Rectal smooth muscle tissue (tissue), 1 donor: ENCODE data around the gene PALLD.
A peak's percentile ranks its signal among the peaks of the same experiment; 100 is the strongest.

Experiments used
- H3K27ac ChIP-seq: one replicate; pipeline ENCODE4 v1.7.0; 2013; ENCODE audit warnings: low read depth, low read length, inconsistent platforms
- H3K27me3 ChIP-seq: one replicate; pipeline ENCODE4 v1.7.0; 2013; ENCODE audit warnings: low read length; ENCODE audit not compliant: control insufficient read depth, insufficient read depth
- H3K36me3 ChIP-seq: one replicate; pipeline ENCODE4 v1.7.0; 2013; ENCODE audit warnings: low read length; ENCODE audit not compliant: control insufficient read depth, insufficient read depth
- H3K4me1 ChIP-seq: one replicate; pipeline ENCODE4 v1.7.0; 2013; ENCODE audit warnings: low read length; ENCODE audit not compliant: control insufficient read depth, insufficient read depth
- H3K4me3 ChIP-seq: one replicate; pipeline ENCODE4 v1.7.0; 2013; ENCODE audit warnings: low read length
- H3K9ac ChIP-seq: one replicate; pipeline ENCODE4 v1.7.0; 2013; ENCODE audit warnings: low read length

PALLD gene

DNA sequence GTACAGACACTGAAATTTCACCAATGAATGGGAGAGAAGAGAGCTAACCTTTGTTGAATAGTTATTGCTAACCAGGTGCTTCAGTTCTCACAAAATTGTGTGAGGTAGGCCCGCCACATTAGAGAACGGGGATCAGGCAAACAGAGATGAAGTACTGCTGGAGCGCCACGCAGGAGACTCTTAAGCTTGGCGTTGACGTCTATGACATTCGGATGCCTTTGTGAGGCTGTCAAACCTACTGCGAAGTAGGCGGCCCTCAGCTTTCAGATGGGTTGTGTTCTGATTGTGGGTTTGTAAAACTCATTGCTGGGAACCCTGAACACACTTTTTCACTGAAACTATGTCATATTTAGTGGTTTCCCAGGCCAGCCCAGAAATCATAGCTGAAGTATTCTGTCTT, 339.6 kb downstream of the PALLD start:
- Histone ChIP-seq H3K27me3 (no peaks in the 10 kb centered on the region), H3K4me1 (peaks cover 33% of the 10 kb centered on the region)

DNA sequence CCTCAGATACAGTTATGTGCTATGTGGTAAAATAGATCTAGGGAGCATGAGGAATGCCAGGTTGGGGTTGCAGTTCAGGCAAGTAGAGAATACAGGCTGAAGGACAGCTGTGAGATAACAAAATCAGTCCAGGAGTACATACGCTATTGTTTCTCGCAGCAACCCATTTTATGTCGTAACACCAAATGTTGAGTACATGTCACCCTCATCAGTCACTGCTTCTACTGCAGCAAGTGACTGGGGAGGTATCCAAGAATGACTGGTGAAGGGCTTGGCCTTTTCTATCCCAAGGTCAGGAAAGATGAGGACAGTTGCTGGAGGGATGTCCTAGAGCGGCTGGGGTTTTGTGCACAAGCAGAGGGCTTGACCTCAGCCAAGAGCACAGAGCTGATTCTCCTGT, 341.1 kb downstream of the PALLD start:
- Histone ChIP-seq H3K27me3 (no peaks in the 10 kb centered on the region), H3K27ac (peak overlapping the region; percentile 76), H3K4me1 (peaks cover 42% of the 10 kb centered on the region), H3K36me3 (no peaks in the 10 kb centered on the region), H3K4me3 (no peak overlapping the region), H3K9ac (no peak overlapping the region)

More for the DNA sequence above, 339.6 kb downstream of the PALLD start:
- no peaks in the 10 kb centered on the region for H3K36me3 ChIP-seq
- H3K27ac ChIP-seq: peak overlapping the region; percentile 76
- no peak overlapping the region for H3K9ac ChIP-seq
- H3K4me3 ChIP-seq: peak overlapping the region; percentile 5

DNA sequence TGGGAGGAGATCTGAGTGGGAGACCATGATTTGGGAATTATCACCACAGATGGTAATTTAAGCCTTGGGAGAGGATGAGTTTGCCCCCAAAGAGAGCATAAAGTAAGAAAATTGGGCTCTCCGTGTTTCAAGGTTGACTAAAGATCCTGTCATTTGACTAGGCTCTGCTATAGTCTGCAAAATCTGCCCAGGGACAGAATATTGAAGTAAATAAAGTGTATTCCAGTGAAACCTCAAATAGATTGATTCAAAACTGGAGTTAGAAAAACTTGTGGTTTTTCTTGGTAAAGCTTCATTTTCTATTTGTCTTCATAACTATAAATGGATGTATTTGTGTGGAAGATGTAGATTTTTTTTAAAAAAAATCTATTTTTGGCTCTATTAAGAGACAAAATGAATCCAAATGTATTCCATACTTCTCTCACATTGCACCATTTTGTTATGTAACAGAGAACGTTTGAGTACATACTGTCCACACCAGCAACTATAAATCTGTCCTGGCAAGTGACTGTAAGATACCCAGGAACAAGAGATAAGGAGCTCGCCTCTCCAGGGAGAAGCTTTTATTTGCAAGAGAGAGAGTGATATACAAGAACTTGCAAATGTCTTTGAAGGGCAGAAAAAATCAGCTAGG, 343.0 kb downstream of the PALLD start:
- Histone ChIP-seq H3K4me1 (peaks cover 61% of the 10 kb centered on the region), H3K27ac (peak overlapping the region; percentile 76), H3K4me3 (no peak overlapping the region), H3K36me3 (no peaks in the 10 kb centered on the region), H3K9ac (no peak overlapping the region), H3K27me3 (no peaks in the 10 kb centered on the region)

DNA sequence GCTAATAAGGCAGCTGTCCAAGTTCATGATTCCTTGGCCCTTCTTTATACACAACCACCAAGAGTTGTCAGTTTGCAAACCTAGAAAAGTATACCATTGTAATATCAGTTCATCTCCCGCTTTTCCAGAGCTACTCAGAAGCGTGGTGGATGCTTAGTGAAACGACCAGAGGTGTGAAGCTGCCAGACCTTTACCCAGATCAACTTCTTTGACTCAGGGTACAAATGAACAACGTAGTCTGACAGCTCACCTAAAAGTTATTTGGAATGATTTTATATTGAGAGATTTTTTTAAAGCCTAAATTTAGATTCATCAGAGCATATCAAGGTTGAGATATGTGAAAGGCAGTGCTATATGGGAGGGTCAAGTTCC, 343.5 kb downstream of the PALLD start:
- H3K4me3 ChIP-seq: no peak overlapping the region
- H3K9ac ChIP-seq: no peak overlapping the region
- no peaks in the 10 kb centered on the region for H3K27me3 ChIP-seq
- no peaks in the 10 kb centered on the region for H3K36me3 ChIP-seq
- H3K4me1 ChIP-seq: peaks cover 66% of the 10 kb centered on the region
- peak overlapping the region; percentile 60 for H3K27ac ChIP-seq

DNA sequence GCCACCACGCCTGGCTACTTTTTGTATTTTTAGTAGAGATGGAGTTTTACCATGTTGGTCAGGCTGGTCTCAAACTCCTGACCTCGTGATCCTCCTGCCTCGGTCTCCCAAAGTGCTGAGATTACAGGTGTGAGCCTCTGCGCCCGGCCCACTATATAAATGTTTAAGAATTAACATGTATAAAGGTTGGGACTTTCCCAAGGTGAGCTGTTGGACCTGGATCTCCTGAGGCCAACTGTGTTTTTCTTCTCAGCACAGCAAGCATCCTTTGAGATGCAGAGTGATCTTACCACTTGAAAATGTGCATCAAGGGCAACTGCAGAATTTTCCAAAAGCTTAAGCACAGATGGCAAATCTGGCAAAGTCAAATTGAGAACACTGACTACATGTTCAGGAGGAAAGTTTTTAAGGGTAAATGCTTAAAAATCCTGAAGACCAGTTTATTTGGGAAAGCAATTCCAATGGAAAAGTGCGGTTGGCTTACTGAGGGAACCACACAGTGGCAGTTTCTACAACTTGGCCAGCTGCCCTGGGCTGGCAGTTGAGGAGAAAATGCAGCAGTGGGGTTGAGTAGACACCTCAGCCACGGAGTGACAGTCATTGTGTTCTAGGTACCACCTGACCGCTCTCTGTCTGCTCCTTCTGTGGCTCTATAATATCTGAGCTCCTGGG, 344.3 kb downstream of the PALLD start:
- Histone ChIP-seq H3K9ac (no peak overlapping the region), H3K4me3 (no peak overlapping the region), H3K36me3 (no peaks in the 10 kb centered on the region), H3K4me1 (peaks cover 67% of the 10 kb centered on the region), H3K27ac (peak overlapping the region; percentile 70), H3K27me3 (no peaks in the 10 kb centered on the region)

DNA sequence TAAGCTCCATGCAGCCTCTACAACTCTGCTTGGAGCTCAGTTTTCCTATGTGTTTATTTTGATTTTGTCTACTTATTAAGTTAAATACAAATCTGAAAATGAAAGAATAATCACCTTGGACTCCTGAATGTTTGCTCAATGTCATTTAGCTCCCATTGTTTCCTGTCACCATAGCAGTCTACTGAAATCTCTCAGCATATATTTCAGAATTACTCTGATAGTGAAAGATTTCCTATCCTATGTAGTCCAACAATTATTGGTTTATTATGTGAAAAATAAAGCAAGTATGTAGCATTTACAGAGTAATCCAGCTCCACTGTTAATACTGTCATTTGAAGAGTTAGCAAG, 344.8 kb downstream of the PALLD start:
- Histone ChIP-seq H3K4me1 (peaks cover 69% of the 10 kb centered on the region), H3K4me3 (no peak overlapping the region), H3K36me3 (no peaks in the 10 kb centered on the region), H3K9ac (no peak overlapping the region), H3K27ac (peak overlapping the region; percentile 70), H3K27me3 (no peaks in the 10 kb centered on the region)

DNA sequence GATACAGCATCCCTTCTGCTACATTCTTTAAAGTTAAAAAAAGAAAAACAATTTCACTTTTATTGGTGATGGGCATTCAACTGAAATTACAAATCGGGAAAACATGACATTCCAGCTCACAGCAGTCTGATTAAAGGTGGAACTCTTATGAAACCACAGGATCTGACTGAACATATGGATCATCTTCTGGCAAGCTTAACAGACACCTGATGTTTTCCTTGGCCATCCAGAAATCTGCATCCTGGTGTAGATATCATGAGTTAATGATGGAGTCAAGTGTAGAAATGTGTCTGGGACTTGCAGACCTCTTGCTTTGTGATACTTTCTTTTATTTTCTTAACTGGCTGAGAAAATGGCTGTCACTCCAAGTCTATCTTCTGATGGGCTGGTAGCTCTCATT, 345.3 kb downstream of the PALLD start:
- H3K4me3 ChIP-seq: no peak overlapping the region

DNA sequence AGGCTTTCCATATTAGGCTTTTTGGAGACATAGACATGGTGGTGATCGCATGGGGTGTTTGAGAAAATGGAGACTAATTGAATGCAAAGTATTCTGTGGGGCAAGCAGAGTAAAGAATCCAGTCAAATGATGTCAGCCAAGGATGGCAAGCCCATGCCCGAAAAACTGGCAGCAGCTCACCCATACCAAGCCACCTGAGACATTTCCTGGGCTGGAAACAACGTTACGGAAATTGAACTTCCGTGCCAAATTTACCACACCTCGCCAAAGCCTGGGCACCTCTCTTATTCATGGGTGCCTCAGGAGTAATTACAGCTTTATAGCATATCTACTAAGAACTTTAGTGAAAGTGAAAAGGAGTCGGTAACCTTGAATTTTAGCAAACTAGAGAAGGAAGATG, 346.8 kb downstream of the PALLD start:
- peak overlapping the region; percentile 61 for H3K27ac ChIP-seq
- H3K9ac ChIP-seq: no peak overlapping the region
- peaks cover 69% of the 10 kb centered on the region for H3K4me1 ChIP-seq
- H3K4me3 ChIP-seq: no peak overlapping the region
- H3K27me3 ChIP-seq: no peaks in the 10 kb centered on the region
- H3K36me3 ChIP-seq: no peaks in the 10 kb centered on the region

More for the DNA sequence above, 345.3 kb downstream of the PALLD start:
- H3K36me3 ChIP-seq: no peaks in the 10 kb centered on the region
- H3K4me1 ChIP-seq: peaks cover 67% of the 10 kb centered on the region
- H3K9ac ChIP-seq: no peak overlapping the region
- no peaks in the 10 kb centered on the region for H3K27me3 ChIP-seq
- peak overlapping the region; percentile 70 for H3K27ac ChIP-seq

DNA sequence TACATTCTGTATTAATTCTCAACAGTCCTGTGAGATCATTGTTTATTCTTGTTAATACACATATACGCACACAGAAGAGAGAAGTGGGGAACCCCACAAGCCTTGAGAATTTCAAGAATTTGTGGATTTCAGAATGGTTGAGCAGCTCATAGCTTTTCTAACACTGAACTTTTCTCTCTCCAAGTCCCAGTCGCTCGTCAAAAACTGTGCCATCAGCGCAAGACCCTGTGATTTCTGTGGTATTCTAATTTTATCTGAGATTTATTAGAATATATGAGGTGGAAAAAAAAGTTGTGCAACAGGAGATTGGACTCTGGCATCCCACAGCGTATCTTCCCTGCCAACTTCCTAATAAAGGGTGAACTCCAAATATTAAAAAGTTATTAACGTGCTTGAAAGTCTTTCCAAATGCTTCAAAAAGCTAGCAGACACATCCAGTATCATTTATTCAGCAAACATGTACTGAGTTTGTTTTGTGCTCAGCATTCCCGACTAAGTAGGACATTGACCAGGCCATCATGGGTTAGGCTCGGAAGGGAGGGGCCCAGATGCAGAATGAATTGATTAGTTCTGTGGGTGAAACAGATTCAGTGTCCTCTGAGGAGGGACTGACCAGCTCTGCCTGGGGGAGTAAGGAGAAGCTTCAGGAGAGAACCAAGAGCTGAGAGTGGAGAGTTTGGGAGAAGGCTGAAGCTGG, 347.6 kb downstream of the PALLD start:
- Histone ChIP-seq H3K36me3 (no peaks in the 10 kb centered on the region), H3K4me1 (peaks cover 77% of the 10 kb centered on the region), H3K4me3 (no peak overlapping the region), H3K27me3 (no peaks in the 10 kb centered on the region), H3K9ac (no peak overlapping the region), H3K27ac (peak overlapping the region; percentile 61)

DNA sequence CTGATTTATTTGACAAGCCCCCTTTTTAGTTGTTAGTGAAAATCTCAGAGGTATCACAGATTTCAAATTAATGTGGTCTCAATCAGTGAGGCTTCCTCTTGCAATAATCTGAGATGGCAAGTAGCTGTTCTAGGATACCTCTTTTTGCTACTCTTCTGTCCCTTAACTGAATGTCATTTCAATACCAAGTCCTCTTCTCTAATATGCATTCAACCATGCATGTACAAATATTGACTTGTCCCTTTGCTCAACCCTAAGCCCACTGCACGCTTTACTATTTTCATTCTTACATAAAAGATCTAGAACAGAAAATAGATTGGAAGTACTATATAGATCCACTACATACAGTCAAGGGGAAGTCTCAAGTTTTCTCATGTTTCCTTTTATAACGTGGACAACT, 349.0 kb downstream of the PALLD start:
- Histone ChIP-seq H3K27me3 (no peaks in the 10 kb centered on the region), H3K27ac (peak overlapping the region; percentile 61), H3K4me3 (no peak overlapping the region), H3K4me1 (peaks cover 75% of the 10 kb centered on the region), H3K36me3 (no peaks in the 10 kb centered on the region), H3K9ac (no peak overlapping the region)

DNA sequence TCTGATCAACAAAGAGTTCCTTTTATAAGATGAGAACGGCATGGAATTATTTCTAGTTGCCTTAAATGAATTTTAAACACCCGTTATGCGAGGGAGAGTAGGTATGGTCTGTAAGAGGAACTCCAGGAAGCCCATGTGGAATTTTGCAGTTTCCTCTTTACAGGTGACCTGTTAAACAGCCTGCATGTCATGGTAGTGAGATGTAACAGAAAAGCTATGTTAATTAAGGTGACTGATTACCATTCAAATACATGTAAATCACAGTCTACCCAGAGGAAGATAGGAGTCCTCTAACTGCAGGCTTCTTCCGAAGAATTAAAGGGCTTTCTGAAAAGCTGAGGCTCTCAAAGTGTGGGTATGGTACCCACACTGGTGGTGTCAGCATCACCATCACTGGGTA, 349.6 kb downstream of the PALLD start:
- H3K27ac ChIP-seq: peak overlapping the region; percentile 61
- no peak overlapping the region for H3K9ac ChIP-seq
- H3K4me1 ChIP-seq: peaks cover 71% of the 10 kb centered on the region
- H3K36me3 ChIP-seq: no peaks in the 10 kb centered on the region
- H3K4me3 ChIP-seq: no peak overlapping the region
- no peaks in the 10 kb centered on the region for H3K27me3 ChIP-seq

DNA sequence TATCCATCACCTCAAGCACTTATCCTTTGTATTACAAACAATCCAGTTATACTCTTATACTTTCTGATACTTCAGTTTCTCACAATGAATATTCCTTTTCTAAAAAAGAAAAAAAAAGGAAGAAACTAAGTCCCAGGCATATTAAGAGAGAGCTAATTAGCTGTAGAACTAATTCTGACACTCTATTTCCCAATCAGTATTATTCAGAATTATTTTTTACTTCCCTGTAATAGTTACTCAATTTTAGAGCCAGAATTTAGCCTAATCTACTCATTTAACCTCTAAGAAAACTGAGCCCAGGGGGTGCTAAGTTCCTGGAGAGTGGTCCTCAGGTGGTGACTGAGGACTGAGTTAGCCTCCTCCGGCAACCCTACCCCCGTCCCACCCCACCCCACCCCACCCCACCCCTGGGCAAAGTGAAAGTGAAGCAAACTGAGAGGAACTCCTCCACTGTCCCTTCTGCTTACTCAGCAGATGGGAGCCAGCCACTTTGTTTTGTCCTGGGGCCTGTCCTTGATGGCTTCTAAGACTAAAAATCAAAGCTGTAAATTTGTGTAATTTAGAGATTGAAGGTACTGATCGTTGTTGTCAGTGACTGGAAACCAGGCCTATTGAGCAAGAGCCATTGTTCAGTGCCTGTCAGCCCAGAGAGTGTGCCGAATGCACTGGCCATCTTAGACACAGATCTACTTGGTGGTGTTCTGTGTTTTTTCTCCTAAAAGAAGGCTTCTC, 351.1 kb downstream of the PALLD start:
- Histone ChIP-seq H3K27me3 (no peaks in the 10 kb centered on the region), H3K4me3 (peak overlapping the region; percentile 11), H3K27ac (peak overlapping the region; percentile 83), H3K36me3 (no peaks in the 10 kb centered on the region), H3K4me1 (peaks cover 69% of the 10 kb centered on the region), H3K9ac (no peak overlapping the region)
